ENCODE measurements around the gene NHERF1. TPM values are rescaled to one million over a fixed set of nuclear protein-coding genes. Genes with fewer than 3 reads are reported as not detected.

NHERF1 gene
- total and polyA plus RNA-seq, 2 of the 13 experiments (the other 11 are each of a cell fraction or from before 2014, with no cell fraction given) = 169 to 269 TPM

- TF ChIP-seq PLSCR1 (CRISPR knock-in tag; IDR thresholded peaks at IDR 0.05; ENCODE audit: borderline replicate concordance) (no peak), ZNF574 (CRISPR knock-in tag; IDR thresholded peaks at IDR 0.05) (peak; percentile 66), GZF1 (CRISPR knock-in tag; IDR thresholded peaks at IDR 0.05) (0 out of 2 replicates have a peak, but pooled peaks have one; percentile 26), KDM5B (CRISPR knock-in tag; IDR thresholded peaks at IDR 0.05; ENCODE audit: borderline replicate concordance) (peak; percentile 59; the same call in 1 of the 2 replicates), ZNF276 (CRISPR knock-in tag; IDR thresholded peaks at IDR 0.05; ENCODE audit: low read depth) (no peak; the same call in 1 of the 2 replicates), GATAD1 (CRISPR knock-in tag; IDR thresholded peaks at IDR 0.05) (peak; percentile 73), ZNF160 (CRISPR knock-in tag; IDR thresholded peaks at IDR 0.05) (no peak), MNT (IDR thresholded peaks at IDR 0.05) (no peak), ZNF558 (CRISPR knock-in tag; IDR thresholded peaks at IDR 0.05; ENCODE audit: borderline replicate concordance) (no peak), IRF1 (CRISPR knock-in tag; IDR thresholded peaks at IDR 0.05; ENCODE audit: low read depth) (no peak), ZNF737 (CRISPR knock-in tag; IDR thresholded peaks at IDR 0.05; ENCODE audit: borderline replicate concordance) (no peak), NFE2L2 (IDR thresholded peaks at IDR 0.05; ENCODE audit: low read length) (no peak), DNMT1 (CRISPR knock-in tag; IDR thresholded peaks at IDR 0.05) (no peak), CERS6 (CRISPR knock-in tag; IDR thresholded peaks at IDR 0.05) (no peak), DMTF1 (CRISPR knock-in tag; IDR thresholded peaks at IDR 0.05) (no peak), NR2F1 (CRISPR knock-in tag; IDR thresholded peaks at IDR 0.05) (no peak)
Observed at GRCh38 chr17:74770498-74771318, 22.3 kb downstream of the NHERF1 start (continued).
